DND-41 (cell line): ENCODE measurements around the gene OGFOD2.

Source experiments
- ATAC-seq: fragments of 200-7000 bp; cut with Tn5 transposase; 3 replicates; pipeline ENCODE4 v1.9.1; 2021; ENCODE audit warnings: low read depth; ENCODE audit not compliant: insufficient read depth
- DNase-seq: peaks from one replicate; pipeline ENCODE4 v3.0.0-alpha.2; 2020
- H2AFZ ChIP-seq: 2 replicates; pipeline ENCODE4 v1.6.0; 2012; ENCODE audit warnings: low read depth, low read length
- H3K27ac ChIP-seq: 2 replicates; pipeline ENCODE4 v1.5.1; 2012; ENCODE audit warnings: low read length, inconsistent platforms
- H3K27me3 ChIP-seq: fragments of 200-600 bp; sonication (generic); 2 replicates; pipeline ENCODE4 v1.6.0; 2012; ENCODE audit warnings: low read length, mild to moderate bottlenecking, inconsistent platforms; ENCODE audit not compliant: insufficient read depth, poor library complexity
- H3K36me3 ChIP-seq: 2 replicates; pipeline ENCODE4 v1.5.1; 2012; ENCODE audit warnings: low read length, inconsistent platforms; ENCODE audit not compliant: insufficient read depth
- H3K4me1 ChIP-seq: 2 replicates; pipeline ENCODE4 v1.5.1; 2012; ENCODE audit warnings: mild to moderate bottlenecking, low read length; ENCODE audit not compliant: insufficient read depth
- H3K4me2 ChIP-seq: 2 replicates; pipeline ENCODE4 v1.6.0; 2012; ENCODE audit warnings: mild to moderate bottlenecking, moderate library complexity, low read length, inconsistent platforms; ENCODE audit not compliant: insufficient read depth
- H3K4me3 ChIP-seq, 2 experiments: fragments of 200-600 bp in 1 of 2; shearing (Covaris generic) in 1 of 2; 2 replicates each; pipeline ENCODE4 v1.5.1; 2012 to 2016; ENCODE audit warnings: inconsistent platforms in 2 of 2, low read length in 2 of 2, mild to moderate bottlenecking in 2 of 2, low read depth in 1 of 2, moderate library complexity in 1 of 2
- H3K79me2 ChIP-seq: 2 replicates; pipeline ENCODE4 v1.6.0; 2012; ENCODE audit warnings: low read length, inconsistent platforms; ENCODE audit not compliant: insufficient read depth
- H3K9ac ChIP-seq: 2 replicates; pipeline ENCODE4 v1.6.0; 2012; ENCODE audit warnings: low read depth, mild to moderate bottlenecking, inconsistent platforms, low read length, moderate library complexity
- H3K9me3 ChIP-seq: 2 replicates; pipeline ENCODE4 v1.5.1; 2012; ENCODE audit warnings: low read length, moderate library complexity, mild to moderate bottlenecking, inconsistent platforms; ENCODE audit not compliant: insufficient read depth, severe bottlenecking
- H4K20me1 ChIP-seq: 2 replicates; pipeline ENCODE4 v1.6.0; 2012; ENCODE audit warnings: low read length; ENCODE audit not compliant: insufficient read depth
- EZH2 ChIP-seq: IDR thresholded peaks from 3 replicates; pipeline ENCODE4 v1.6.1; 2012; ENCODE audit warnings: borderline replicate concordance, low read depth, mild to moderate bottlenecking, moderate library complexity, low read length, inconsistent platforms; ENCODE audit not compliant: severe bottlenecking
- TF ChIP-seq, protein P1 (sequence below): IDR thresholded peaks from 2 replicates; pipeline ENCODE4 v1.5.1; 2012; ENCODE audit warnings: borderline replicate concordance, low read length, moderate library complexity, mild to moderate bottlenecking; ENCODE audit not compliant: poor library complexity, severe bottlenecking; ENCODE audit errors: extremely low read depth

OGFOD2 gene

GRCh38 chr12:122951979-122952892 is 22.8 kb upstream of the OGFOD2 start:
- Histone ChIP-seq H3K36me3 (no peaks in the 10 kb centered on the region), H3K4me2 (no peak overlapping the region), H3K9ac (no peak overlapping the region), H3K79me2 (no peaks in the 10 kb centered on the region), H3K4me1 (no peaks in the 10 kb centered on the region), H3K27ac (no peak overlapping the region), H3K27me3 (no peaks in the 10 kb centered on the region), H4K20me1 (no peaks in the 10 kb centered on the region), H3K4me3 (no peak overlapping the region), H3K9me3 (no peaks in the 10 kb centered on the region), H2AFZ (no peak overlapping the region)
- no peak for TF ChIP-seq EZH2
- TF ChIP-seq, protein P1, sequence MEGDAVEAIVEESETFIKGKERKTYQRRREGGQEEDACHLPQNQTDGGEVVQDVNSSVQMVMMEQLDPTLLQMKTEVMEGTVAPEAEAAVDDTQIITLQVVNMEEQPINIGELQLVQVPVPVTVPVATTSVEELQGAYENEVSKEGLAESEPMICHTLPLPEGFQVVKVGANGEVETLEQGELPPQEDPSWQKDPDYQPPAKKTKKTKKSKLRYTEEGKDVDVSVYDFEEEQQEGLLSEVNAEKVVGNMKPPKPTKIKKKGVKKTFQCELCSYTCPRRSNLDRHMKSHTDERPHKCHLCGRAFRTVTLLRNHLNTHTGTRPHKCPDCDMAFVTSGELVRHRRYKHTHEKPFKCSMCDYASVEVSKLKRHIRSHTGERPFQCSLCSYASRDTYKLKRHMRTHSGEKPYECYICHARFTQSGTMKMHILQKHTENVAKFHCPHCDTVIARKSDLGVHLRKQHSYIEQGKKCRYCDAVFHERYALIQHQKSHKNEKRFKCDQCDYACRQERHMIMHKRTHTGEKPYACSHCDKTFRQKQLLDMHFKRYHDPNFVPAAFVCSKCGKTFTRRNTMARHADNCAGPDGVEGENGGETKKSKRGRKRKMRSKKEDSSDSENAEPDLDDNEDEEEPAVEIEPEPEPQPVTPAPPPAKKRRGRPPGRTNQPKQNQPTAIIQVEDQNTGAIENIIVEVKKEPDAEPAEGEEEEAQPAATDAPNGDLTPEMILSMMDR = peak; percentile 91
- ATAC-seq = peak; percentile 98
- peak; percentile 69 for DNase-seq

DNA sequence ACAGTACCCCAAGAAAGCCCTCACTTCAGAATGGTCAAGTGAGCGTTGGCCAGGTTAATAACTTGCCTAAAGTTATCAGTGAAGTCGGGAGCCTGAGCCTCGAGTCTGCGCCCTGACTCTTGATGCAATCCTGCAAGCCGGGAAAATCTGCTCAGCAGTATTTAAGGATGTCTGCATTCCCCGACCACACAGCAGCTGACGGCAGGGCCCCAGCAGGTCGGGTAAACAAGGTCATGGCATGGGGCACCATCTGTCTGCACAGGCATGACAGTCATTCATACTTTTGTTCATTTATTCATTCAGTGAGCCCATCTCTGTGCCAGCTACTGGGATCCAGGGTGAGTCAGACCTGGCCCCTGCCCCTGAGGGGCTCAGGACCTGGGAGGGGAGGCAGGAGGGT is 19.9 kb upstream of the OGFOD2 start:
- Histone ChIP-seq H3K27me3 (no peaks in the 10 kb centered on the region), H3K9ac (no peak overlapping the region), H3K4me1 (no peaks in the 10 kb centered on the region), H3K9me3 (no peaks in the 10 kb centered on the region), H3K27ac (no peak overlapping the region), H3K36me3 (0 out of 2 replicates have a peak, but pooled peaks cover 3% of the 10 kb centered on the region), H3K4me2 (no peak overlapping the region), H2AFZ (no peak overlapping the region), H4K20me1 (no peaks in the 10 kb centered on the region), H3K4me3 (no peak overlapping the region), H3K79me2 (no peaks in the 10 kb centered on the region)
- no peak for DNase-seq
- no peak for TF ChIP-seq EZH2
- TF ChIP-seq, protein P1 = no peak
- no peak for ATAC-seq

DNA sequence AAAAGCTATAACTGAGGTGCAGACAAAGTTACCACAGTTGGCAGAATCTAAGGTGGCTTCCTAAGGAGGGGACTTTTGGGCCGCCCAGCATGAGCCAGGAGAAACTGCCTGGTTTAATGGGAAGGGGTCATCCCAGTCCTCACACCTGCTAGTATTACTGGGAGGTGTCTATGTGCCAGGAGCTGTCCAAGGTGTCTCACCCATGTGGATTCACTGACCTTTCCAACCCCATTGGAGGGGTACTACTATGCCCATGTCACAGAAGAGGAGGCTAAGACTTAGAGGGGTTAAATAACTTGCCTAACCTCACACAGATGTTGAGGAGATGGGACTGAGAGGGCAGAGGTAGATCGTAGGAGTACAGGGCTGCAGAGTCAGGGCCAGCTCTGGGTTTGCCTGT is 19.0 kb upstream of the OGFOD2 start:
- H3K9ac ChIP-seq = no peak overlapping the region
- no peak overlapping the region for H3K4me3 ChIP-seq
- DNase-seq (no peak), ATAC-seq (no peak)
- no peak overlapping the region for H3K27ac ChIP-seq
- no peaks in the 10 kb centered on the region for H4K20me1 ChIP-seq
- no peaks in the 10 kb centered on the region for H3K9me3 ChIP-seq
- no peak overlapping the region for H2AFZ ChIP-seq
- no peaks in the 10 kb centered on the region for H3K27me3 ChIP-seq
- 0 out of 2 replicates have a peak, but pooled peaks cover 4% of the 10 kb centered on the region for H3K36me3 ChIP-seq
- H3K79me2 ChIP-seq = no peaks in the 10 kb centered on the region
- H3K4me2 ChIP-seq = no peak overlapping the region
- TF ChIP-seq, protein P1 = no peak
- no peaks in the 10 kb centered on the region for H3K4me1 ChIP-seq
